K562 (cell line): ENCODE results near the gene HMGB1. TPM values are rescaled to one million over a fixed set of nuclear protein-coding genes. Genes with fewer than 3 reads are reported as not detected.

Experiments used
- ATAC-seq: fragments of 200-7000 bp; cut with Tn5 transposase; 3 replicates; pipeline ENCODE4 v1.9.1; 2020; ENCODE audit warnings: moderate library complexity
- Bru-seq: library from RNA; stranded (reverse); fragments of 400-500 nt; gene quantifications from one replicate; lab custom pipeline; 2021; lab: Mats Ljungman, UMichigan
- BruChase-seq, 2 experiments: library from RNA; stranded (reverse); fragments of 400-500 nt; gene quantifications; one replicate each; lab custom pipeline; 2021; lab: Mats Ljungman, UMichigan
- BruUV-seq: library from RNA; stranded (reverse); fragments of 400-500 nt; replicated peaks from 2 replicates; lab custom pipeline; 2021; lab: Mats Ljungman, UMichigan
- CTCF ChIA-PET: fragments of 300-600 bp; formaldehyde crosslinking; extraction: SDS; loops from one replicate; lab custom pipeline; 2021; ENCODE audit warnings: low intra/inter-chr PET ratio; lab: Yijun Ruan, JAX
- POLR2A ChIA-PET: fragments of 300-600, 350-650 bp; sonication (Branson Sonifier 250); formaldehyde crosslinking; extraction: SDS; loops from one replicate; lab custom pipeline; 2021; ENCODE audit warnings: antibody characterized with exemption, inconsistent platforms; lab: Yijun Ruan, JAX
- DNase-seq, 4 experiments: peaks; one replicate each; pipeline versions ENCODE4 v3.0.0 to v3.0.0-alpha.2; 2011 to 2018; ENCODE audit warnings: low spot score in 3 of 4, mixed read lengths in 3 of 4; ENCODE audit errors: extremely low read depth in 1 of 4
- FAIRE-seq: peaks from 2 replicates; lab custom pipeline; 2011; peaks lifted over from hg19 to GRCh38; lab: Jason Lieb, UNC
- H2AFZ ChIP-seq: 2 replicates; pipeline ENCODE4 v1.6.0; 2011; ENCODE audit warnings: low read depth, low read length, control low read depth, inconsistent platforms
- H3K27ac ChIP-seq: fragments of 200-600 bp; 3 replicates; pipeline ENCODE4 v1.8.0; 2011; ENCODE audit warnings: low read depth, mild to moderate bottlenecking, control low read depth, inconsistent platforms, low read length, moderate library complexity, mixed read lengths; ENCODE audit errors: extremely low read depth
- H3K27me3 ChIP-seq, 2 experiments: fragments of 300-600 bp in 1 of 2; 2 replicates in 1 of 2; 3 replicates in 1 of 2; pipeline versions ENCODE4 v1.6.0 to v1.8.0; 2011; ENCODE audit warnings: inconsistent platforms in 2 of 2, low read length in 2 of 2, mild to moderate bottlenecking in 1 of 2, mixed read lengths in 1 of 2, moderate library complexity in 1 of 2; ENCODE audit not compliant: control insufficient read depth in 2 of 2, insufficient read depth in 2 of 2
- H3K36me3 ChIP-seq: fragments of 300-600 bp; 3 replicates; pipeline ENCODE4 v1.8.0; 2011; ENCODE audit warnings: mild to moderate bottlenecking, low read length, inconsistent platforms; ENCODE audit not compliant: control insufficient read depth, insufficient read depth
- H3K4me1 ChIP-seq, 2 experiments: fragments of 200-600 bp in 1 of 2; replicated peaks in 1 of 2; 2 replicates in 1 of 2; 3 replicates in 1 of 2; pipeline versions ENCODE4 v1.5.1 to v1.8.0; 2011; ENCODE audit warnings: inconsistent platforms in 2 of 2, low read length in 2 of 2, mild to moderate bottlenecking in 1 of 2, mixed read lengths in 1 of 2, moderate library complexity in 1 of 2; ENCODE audit not compliant: control insufficient read depth in 2 of 2, insufficient read depth in 2 of 2
- H3K4me2 ChIP-seq: 2 replicates; pipeline ENCODE4 v1.6.1; 2011; ENCODE audit warnings: low read length, control low read depth, inconsistent platforms, mixed read lengths; ENCODE audit not compliant: insufficient read depth
- H3K4me3 ChIP-seq: fragments of 200-600 bp; sonication (generic), shearing (Covaris generic); 2 replicates; pipeline ENCODE4 v1.5.1; 2016; ENCODE audit warnings: control low read depth, inconsistent platforms
- H3K79me2 ChIP-seq: fragments of 200-600 bp; 3 replicates; pipeline ENCODE4 v1.8.0; 2011; ENCODE audit warnings: low read length, inconsistent platforms; ENCODE audit not compliant: control insufficient read depth, insufficient read depth
- H3K9ac ChIP-seq, 2 experiments: 2 replicates each; pipeline versions ENCODE4 v1.6.0 to v1.6.1; 2011; ENCODE audit warnings: low read depth in 2 of 2, low read length in 2 of 2, control low read depth in 1 of 2, inconsistent platforms in 1 of 2, mild to moderate bottlenecking in 1 of 2, mixed read lengths in 1 of 2; ENCODE audit not compliant: insufficient read depth in 1 of 2
- H3K9me1 ChIP-seq: one replicate; pipeline ENCODE4 v1.6.0; 2011; ENCODE audit warnings: inconsistent platforms, mild to moderate bottlenecking, low read length, moderate library complexity; ENCODE audit not compliant: control insufficient read depth, insufficient read depth
- H3K9me3 ChIP-seq: replicated peaks from 2 replicates; pipeline ENCODE4 v1.5.1; 2011; ENCODE audit warnings: low read depth, low read length, inconsistent platforms; ENCODE audit not compliant: control insufficient read depth, insufficient read depth
- H4K20me1 ChIP-seq: replicated peaks from 2 replicates; pipeline ENCODE4 v1.6.1; 2011; ENCODE audit warnings: low read length, inconsistent platforms, mixed read lengths; ENCODE audit not compliant: control insufficient read depth, insufficient read depth
- ATF7 ChIP-seq: fragments of 450-650 bp; IDR thresholded peaks from 2 replicates; pipeline ENCODE4 v1.7.1; 2014; ENCODE audit warnings: mild to moderate bottlenecking, moderate library complexity
- CREB3L1 ChIP-seq: fragments of 450-650 bp; IDR thresholded peaks from 2 replicates; pipeline ENCODE4 v1.6.1; 2014; ENCODE audit warnings: low read depth, mild to moderate bottlenecking, moderate library complexity, borderline replicate concordance
- FOXM1 ChIP-seq, 2 experiments: fragments of 450-650 bp in 1 of 2; sonication (generic) in 1 of 2; formaldehyde crosslinking in 1 of 2; IDR thresholded peaks; 2 replicates each; pipeline versions ENCODE4 v1.6.1 to v1.9.0; 2017 to 2022; ENCODE audit warnings: low read depth in 2 of 2, mild to moderate bottlenecking in 2 of 2, missing genetic modification reagents in 1 of 2, moderate library complexity in 1 of 2
- RHOXF2B ChIP-seq: fragments of 250-450 bp; sonication (Bioruptor Pico); conservative IDR thresholded peaks from 2 replicates; pipeline ENCODE4 v1.5.1; 2021
- ZBTB9 ChIP-seq: fragments of 450-650 bp; formaldehyde crosslinking; IDR thresholded peaks from 2 replicates; pipeline ENCODE4 v1.4.0; 2020; ENCODE audit warnings: mild to moderate bottlenecking, moderate library complexity
- WGBS: fragments of 100-300 bp; shearing (Covaris generic); methylation state at CpG from one replicate; pipeline ENCODE4 v1.1.6; 2016; ENCODE audit warnings: low coverage, mixed read lengths; ENCODE audit not compliant: insufficient coverage; ENCODE audit errors: missing lambda C conversion rate; 5-methylcytosine and 5-hydroxymethylcytosine counted together
- in situ Hi-C: fragments of 300-500 bp; cut with MboI; formaldehyde crosslinking; loops from 4 replicates; pipeline ENCODE4 v1.15.0; 2018; ENCODE audit warnings: inconsistent platforms, mixed read lengths
- intact Hi-C: fragments of 100-400 bp; cut with micrococcal nuclease; formaldehyde crosslinking; loops from 2 replicates; pipeline ENCODE4 v1.14.2; 2022
- long read RNA-seq, 3 experiments: library from polyadenylated mRNA in 2 of 3; library from RNA in 1 of 3; unstranded in 2 of 3; stranded (forward) in 1 of 3; transcript quantifications; one replicate each; pipeline ENCODE4 v2.0.0, GENCODE V29; 2019 to 2022
- polyA minus RNA-seq, 3 experiments: library from RNA; depleted of rRNA, polyadenylated mRNA; stranded (reverse); fragments of >200 nt; gene quantifications; 2 replicates each; pipeline ENCODE4 v1.2.3, GENCODE V29; 2011
- polyA plus RNA-seq, 8 experiments: library from polyadenylated mRNA; depleted of rRNA in 4 of 8; stranded (reverse) in 5 of 8; unstranded in 3 of 8; fragments of >200 nt; fragmentation: Nextera tagmentation in 2 of 8; fragmentation: Illumina TruSeq in 1 of 8; extraction: Ambion mirVana in 2 of 8; extraction: Trizol in 1 of 8; gene quantifications; 2 replicates each; pipeline versions ENCODE4 v1.2.1 to v1.2.3, GENCODE V29; 2011 to 2014; ENCODE audit warnings: inconsistent platforms in 1 of 8, missing spikeins in 1 of 8
- total RNA-seq, 7 experiments: library from RNA; depleted of rRNA in 6 of 7; stranded (reverse); fragments of >200 nt in 6 of 7; fragmentation: Illumina TruSeq in 2 of 7; extraction: Trizol in 2 of 7; gene quantifications; 2 replicates each; pipeline versions ENCODE4 v1.2.1 to v1.2.3, GENCODE V29; 2011 to 2021; ENCODE audit warnings: low replicate concordance in 1 of 7

The HMGB1 gene
- total RNA-seq (2011; cell fraction: chromatin; rRNA removed; ENCODE audit: low replicate concordance), result 55.4 and 188 TPM in 2 replicates
- 38.2 and 49.9 TPM in 2 replicates for total RNA-seq (2011; cell fraction: nucleolus; rRNA removed)
- total RNA-seq (2011; cell fraction: nucleoplasm; rRNA removed), result 79.4 and 79.5 TPM in 2 replicates
- total RNA-seq (2014; rRNA removed) (566 and 689 TPM in 2 replicates), total RNA-seq (2014; rRNA removed; fragmentation: Illumina TruSeq; extraction: Trizol) (933 and 1,114 TPM in 2 replicates), total RNA-seq (2015; rRNA removed; fragmentation: Illumina TruSeq; extraction: Trizol) (974 and 1,083 TPM in 2 replicates), total RNA-seq (2021) (441 and 442 TPM in 2 replicates), polyA plus RNA-seq (2011; rRNA removed) (325 and 454 TPM in 2 replicates), polyA plus RNA-seq (2014; fragmentation: Illumina TruSeq; extraction: Trizol) (1,153 and 1,284 TPM in 2 replicates), polyA plus RNA-seq (2014; fragmentation: Nextera tagmentation; extraction: Ambion mirVana) (1,000 to 10,000 TPM; 1,767 to 1,896 TPM), polyA plus RNA-seq (2014; rRNA removed) (835 and 850 TPM in 2 replicates), polyA minus RNA-seq (2011; rRNA and poly(A)+ RNA removed) (163 and 197 TPM in 2 replicates), Bru-seq, nascent RNA (percentile 68 among the genes with signal in this experiment), BruChase-seq, experiment 1, labeled RNA remaining after a 2-hour chase (percentile 68 among the genes with signal in this experiment), BruChase-seq, experiment 2, labeled RNA remaining after a 6-hour chase (percentile 72 among the genes with signal in this experiment)
- 50.0 and 125 TPM in 2 replicates for polyA plus RNA-seq (2011; cell fraction: cytosol; rRNA removed)
- polyA plus RNA-seq (2011; cell fraction: nucleus; rRNA removed), result 87.7 and 155 TPM in 2 replicates
- polyA plus RNA-seq (2012), result 367 and 762 TPM in 2 replicates
- 132 and 144 TPM in 2 replicates for polyA minus RNA-seq (2011; cell fraction: cytosol; rRNA and poly(A)+ RNA removed)
- polyA minus RNA-seq (2011; cell fraction: nucleus; rRNA and poly(A)+ RNA removed), result 54.7 and 120 TPM in 2 replicates
- long read RNA-seq, experiment 1, full-length matches to known transcripts, result 1,152 of 1,653 reads
- long read RNA-seq, experiment 1, partial matches to known transcripts, result 127 of 1,653 reads
- long read RNA-seq, experiment 1, other reads (novel, unspliced or antisense), result 374 of 1,653 reads
- long read RNA-seq, experiment 2, full-length matches to known transcripts, result 309 of 552 reads
- long read RNA-seq, experiment 2, partial matches to known transcripts, result 63 of 552 reads
- long read RNA-seq, experiment 2, other reads (novel, unspliced or antisense), result 180 of 552 reads
- long read RNA-seq, experiment 3, full-length matches to known transcripts, result 461 of 792 reads
- long read RNA-seq, experiment 3, partial matches to known transcripts, result 292 of 792 reads
- long read RNA-seq, experiment 3, other reads (novel, unspliced or antisense), result 39 of 792 reads

- peak; percentile 99 for FAIRE-seq
- TF ChIP-seq ATF7 (peak; percentile 75; the same call in 1 of the 2 replicates), FOXM1 (IDR thresholded peaks at IDR 0.05; ENCODE audit: low read depth) (peak; percentile 64), FOXM1 (CRISPR knock-in tag; IDR thresholded peaks at IDR 0.05; ENCODE audit: low read depth) (no peak), ZBTB9 (CRISPR knock-in tag) (no peak), CREB3L1 (peak; percentile 36; the same call in 1 of the 2 replicates), RHOXF2B (no peak)
Observed at GRCh38 chr13:30465593-30466357, at the start of gene HMGB1. HMGB1 (minus strand) TSS chr13:30465936; CDS start chr13:30463680, 2,256 bp downstream.

More at GRCh38 chr13:30465593-30466357, at the start of gene HMGB1:
- no TSS peak for BruUV-seq
- in situ Hi-C loops, result no loop called here
- no peaks in the 10 kb centered on the region for H3K9me1 ChIP-seq
- ChIA-PET CTCF (no interaction called here), POLR2A (interaction anchor here (0.6 to 2.1 kb wide), 6 partner anchors 12 to 336 kb away, joined by 3 to 13 read pairs (median 5); partner anchors contain the start of genes KATNAL1 and USPL1)
- peaks cover 28% of the 10 kb centered on the region for H3K36me3 ChIP-seq
- H3K27ac ChIP-seq, result peak within 1 kb of the TSS; percentile 91
- peaks cover 44% of the 10 kb centered on the region for H3K79me2 ChIP-seq
- peak within 1 kb of the TSS; percentile 97 for H2AFZ ChIP-seq
- H3K9me3 ChIP-seq, result no peaks in the 10 kb centered on the region
- H3K27me3 ChIP-seq, result no peaks in the 10 kb centered on the region
- peak within 1 kb of the TSS; percentile 87 to 95 for H3K9ac ChIP-seq
- H3K4me2 ChIP-seq, result peak within 1 kb of the TSS; percentile 81
- H3K4me3 ChIP-seq, result peak within 1 kb of the TSS; percentile 85
- peak; percentile 93 to 97 (median 94) for DNase-seq
- peaks cover 0 to 11% of the 10 kb centered on the region in 2 experiments; a peak in 3 of 5 replicates for H3K4me1 ChIP-seq
- H4K20me1 ChIP-seq, result peaks cover 3% of the 10 kb centered on the region; the same call in 1 of the 2 replicates
- intact Hi-C loops, result loop anchor here (1.0 to 10.0 kb wide), 4 partner anchors 89 to 209 kb away; partner anchors contain the start of genes KATNAL1 and USPL1
- WGBS, result 0% methylated on average over 25 of the region's 57 CpGs
- peak; percentile 96 for ATAC-seq
